Neural progenitor cell (in vitro differentiated cells): Measurements from ENCODE around the gene UNC13C.

Source experiments
- CTCF ChIP-seq: fragments of 200-600 bp; sonication (generic); IDR thresholded peaks from 2 replicates; pipeline ENCODE4 v1.5.1; 2017; ENCODE audit warnings: antibody characterized with exemption, mild to moderate bottlenecking
- EZH2 ChIP-seq: fragments of 200-600 bp; sonication (generic); IDR thresholded peaks from 2 replicates; pipeline ENCODE4 v1.6.1; 2017; ENCODE audit warnings: antibody characterized with exemption, mild to moderate bottlenecking, moderate library complexity
- EZH2phosphoT487 ChIP-seq: fragments of 200-600 bp; sonication (generic); IDR thresholded peaks from 2 replicates; pipeline ENCODE4 v1.6.1; 2017; ENCODE audit warnings: antibody characterized with exemption

- TF ChIP-seq EZH2 (no peak), CTCF (no peak), EZH2phosphoT487 (no peak)
Measured at GRCh38 chr15:54304321-54304720, 326.1 kb downstream of the UNC13C start.
